B cell (primary cell): Measurements from ENCODE around the gene DGKB. TPM values are rescaled to one million over a fixed set of nuclear protein-coding genes. Genes with fewer than 3 reads are reported as not detected.

Source experiments
- ATAC-seq: fragments of 200-7000 bp; cut with Tn5 transposase; one replicate; pipeline ENCODE4 v1.10.0; 2021; ENCODE audit warnings: low read depth, mild to moderate bottlenecking, moderate number of reproducible peaks, moderate library complexity
- CTCF ChIA-PET: fragments of 350-600 bp; sonication (Branson Sonifier 250); formaldehyde crosslinking; loops from one replicate; lab custom pipeline; 2021; ENCODE audit warnings: antibody characterized with exemption, inconsistent platforms; lab: Charles Lee
- POLR2A ChIA-PET: fragments of 350-600 bp; sonication (Branson Sonifier 250); formaldehyde crosslinking; loops from one replicate; lab custom pipeline; 2021; ENCODE audit warnings: antibody characterized with exemption; lab: Charles Lee
- DNase-seq: peaks from one replicate; pipeline ENCODE4 v3.0.0; 2013
- H2AFZ ChIP-seq: 2 replicates; pipeline ENCODE4 v1.6.1; 2012; ENCODE audit warnings: mild to moderate bottlenecking, low read depth, low read length; ENCODE audit not compliant: insufficient read depth, poor library complexity, severe bottlenecking
- H3K27ac ChIP-seq, 2 donors: 1 replicate in 1 of 2; 2 replicates in 1 of 2; pipeline ENCODE4 v1.5.1; 2012 to 2013; ENCODE audit warnings: low read length in 2 of 2, mild to moderate bottlenecking in 2 of 2, moderate library complexity in 1 of 2
- H3K27me3 ChIP-seq, 4 experiments: fragments of 200-600 bp in 1 of 4; sonication (generic) in 1 of 4; replicated peaks in 1 of 4; 1 replicate in 2 of 4; 2 replicates in 2 of 4; pipeline versions ENCODE4 v1.6.1 to v1.7.0; 2013 to 2016; ENCODE audit warnings: low read length in 3 of 4, mild to moderate bottlenecking in 2 of 4, mixed read lengths in 1 of 4, moderate library complexity in 1 of 4; ENCODE audit not compliant: insufficient read depth in 4 of 4, control insufficient read depth in 3 of 4; ENCODE audit errors: control extremely low read depth in 1 of 4
- H3K36me3 ChIP-seq, 2 experiments: replicated peaks in 1 of 2; 1 replicate in 1 of 2; 2 replicates in 1 of 2; pipeline versions ENCODE4 v1.6.1 to v1.7.1; 2013; ENCODE audit warnings: low read length in 1 of 2; ENCODE audit not compliant: insufficient read depth in 2 of 2, control insufficient read depth in 1 of 2; ENCODE audit errors: control extremely low read depth in 1 of 2, extremely low read depth in 1 of 2
- H3K4me1 ChIP-seq, 2 donors: fragments of 200-600 bp in 1 of 2; sonication (generic) in 1 of 2; 1 replicate in 1 of 2; 2 replicates in 1 of 2; pipeline versions ENCODE4 v1.5.1 to v1.6.1; 2013 to 2017; ENCODE audit warnings: low read length in 2 of 2; ENCODE audit not compliant: control insufficient read depth in 2 of 2, insufficient read depth in 2 of 2
- H3K4me2 ChIP-seq: replicated peaks from 2 replicates; pipeline ENCODE3; 2012; ENCODE audit warnings: mild to moderate bottlenecking, low read depth, low read length; ENCODE audit not compliant: poor library complexity, severe bottlenecking
- H3K4me3 ChIP-seq, 5 experiments: fragments of 200-600 bp in 1 of 5; sonication (generic) in 1 of 5; 1 replicate in 3 of 5; 2 replicates in 2 of 5; pipeline versions ENCODE4 v1.5.1 to v1.7.0; 2011 to 2016; ENCODE audit warnings: low read length in 4 of 5, mild to moderate bottlenecking in 4 of 5, low read depth in 2 of 5, control low read depth in 1 of 5, moderate library complexity in 1 of 5; ENCODE audit not compliant: insufficient read depth in 1 of 5; ENCODE audit errors: control extremely low read depth in 1 of 5, extremely low read depth in 1 of 5
- H3K79me2 ChIP-seq: fragments of 200-600 bp; sonication (generic); one replicate; pipeline ENCODE4 v1.6.0; 2016; ENCODE audit warnings: low read length; ENCODE audit not compliant: control insufficient read depth, insufficient read depth
- H3K9ac ChIP-seq: fragments of 200-600 bp; sonication (generic); 2 replicates; pipeline ENCODE4 v1.6.1; 2017; ENCODE audit warnings: mild to moderate bottlenecking, low read length, moderate library complexity
- H3K9me3 ChIP-seq, 3 donors: one replicate each; pipeline versions ENCODE4 v1.6.1 to v1.7.1; 2013; ENCODE audit warnings: low read length in 2 of 3; ENCODE audit not compliant: control insufficient read depth in 2 of 3, insufficient read depth in 1 of 3; ENCODE audit errors: control extremely low read depth in 1 of 3
- H4K20me1 ChIP-seq: 2 replicates; pipeline ENCODE4 v1.6.0; 2012; ENCODE audit warnings: mild to moderate bottlenecking, low read length; ENCODE audit not compliant: insufficient read depth, control insufficient read depth, poor library complexity, severe bottlenecking
- H3K27ac Mint-ChIP-seq: one replicate; pipeline ENCODE4 v1.8.0; 2021; ENCODE audit warnings: mixed read lengths
- H3K27me3 Mint-ChIP-seq: one replicate; pipeline ENCODE4 v1.8.0; 2021; ENCODE audit warnings: mixed read lengths
- H3K4me1 Mint-ChIP-seq: one replicate; pipeline ENCODE4 v1.8.0; 2021; ENCODE audit warnings: mixed read lengths
- H3K4me3 Mint-ChIP-seq: one replicate; pipeline ENCODE4 v1.8.0; 2021; ENCODE audit warnings: mixed read lengths
- H3K9me3 Mint-ChIP-seq: one replicate; pipeline ENCODE4 v1.8.0; 2022; ENCODE audit warnings: mixed read lengths; ENCODE audit not compliant: insufficient read depth
- EZH2 ChIP-seq: IDR thresholded peaks from 2 replicates; pipeline ENCODE4 v1.6.1; 2012; ENCODE audit warnings: borderline replicate concordance, low read depth, mild to moderate bottlenecking, moderate library complexity, low read length; ENCODE audit not compliant: insufficient read depth, poor library complexity, severe bottlenecking
- WGBS: methylation state at CpG from one replicate; pipeline ENCODE4 v1.1.5; 2013; ENCODE audit warnings: missing lambda C conversion rate; ENCODE audit not compliant: insufficient coverage; 5-methylcytosine and 5-hydroxymethylcytosine counted together
- intact Hi-C: fragments of 100-400 bp; cut with micrococcal nuclease; formaldehyde crosslinking; loops from one replicate; pipeline ENCODE4 v1.10.0; 2022
- polyA plus RNA-seq: library from polyadenylated mRNA; depleted of rRNA; stranded (reverse); fragments of >200 nt; gene quantifications from 2 replicates; pipeline ENCODE4 v1.2.3, GENCODE V29; 2012
- total RNA-seq, 2 donors: library from RNA; stranded (reverse); fragments of 120-200 nt in 1 of 2; gene quantifications; 1 replicate in 1 of 2; 2 replicates in 1 of 2; pipeline versions ENCODE4 v1.2.3 to v1.2.4, GENCODE V29; 2013 to 2022
- TF ChIP-seq, protein P1 (sequence below): fragments of 200-600 bp; IDR thresholded peaks from one replicate; pipeline ENCODE4 v1.8.0; 2022; ENCODE audit warnings: antibody characterized with exemption, mild to moderate bottlenecking

The DGKB gene
- total and polyA plus RNA-seq, 2 donors (not counting 1 experiment from before 2014, with no cell fraction given): not detected

DNA sequence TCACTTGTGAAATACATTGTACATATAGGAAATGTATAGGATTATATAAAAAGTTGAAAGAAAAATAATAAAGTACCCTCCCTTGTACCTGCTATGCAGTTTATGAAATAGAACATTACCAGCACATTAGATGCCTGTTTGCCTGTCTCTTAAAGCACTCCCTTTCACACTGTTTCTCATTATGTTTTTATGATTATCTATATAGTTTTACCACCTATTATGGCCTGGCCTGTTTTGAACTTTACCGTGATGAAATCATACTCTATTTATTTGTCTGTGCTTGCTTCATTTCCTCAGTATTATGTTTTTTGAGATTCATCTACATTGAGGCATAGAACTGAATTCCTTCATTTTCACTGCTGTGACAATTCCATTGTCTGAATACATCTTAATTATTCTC is 41.1 kb downstream of the DGKB start:
- no peak for DNase-seq
- POLR2A ChIA-PET: no interaction called here
- H3K9me3 ChIP-seq: no peaks in the 10 kb centered on the region
- H3K79me2 ChIP-seq: no peaks in the 10 kb centered on the region
- Mint-ChIP-seq H3K27ac (no peak overlapping the region), H3K4me3 (no peak overlapping the region), H3K4me1 (no peaks in the 10 kb centered on the region), H3K9me3 (no peaks in the 10 kb centered on the region), H3K27me3 (no peaks in the 10 kb centered on the region)
- H3K4me2 ChIP-seq: no peak overlapping the region
- TF ChIP-seq, protein P1, sequence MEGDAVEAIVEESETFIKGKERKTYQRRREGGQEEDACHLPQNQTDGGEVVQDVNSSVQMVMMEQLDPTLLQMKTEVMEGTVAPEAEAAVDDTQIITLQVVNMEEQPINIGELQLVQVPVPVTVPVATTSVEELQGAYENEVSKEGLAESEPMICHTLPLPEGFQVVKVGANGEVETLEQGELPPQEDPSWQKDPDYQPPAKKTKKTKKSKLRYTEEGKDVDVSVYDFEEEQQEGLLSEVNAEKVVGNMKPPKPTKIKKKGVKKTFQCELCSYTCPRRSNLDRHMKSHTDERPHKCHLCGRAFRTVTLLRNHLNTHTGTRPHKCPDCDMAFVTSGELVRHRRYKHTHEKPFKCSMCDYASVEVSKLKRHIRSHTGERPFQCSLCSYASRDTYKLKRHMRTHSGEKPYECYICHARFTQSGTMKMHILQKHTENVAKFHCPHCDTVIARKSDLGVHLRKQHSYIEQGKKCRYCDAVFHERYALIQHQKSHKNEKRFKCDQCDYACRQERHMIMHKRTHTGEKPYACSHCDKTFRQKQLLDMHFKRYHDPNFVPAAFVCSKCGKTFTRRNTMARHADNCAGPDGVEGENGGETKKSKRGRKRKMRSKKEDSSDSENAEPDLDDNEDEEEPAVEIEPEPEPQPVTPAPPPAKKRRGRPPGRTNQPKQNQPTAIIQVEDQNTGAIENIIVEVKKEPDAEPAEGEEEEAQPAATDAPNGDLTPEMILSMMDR: no peak
- TF ChIP-seq EZH2: no peak
- no peaks in the 10 kb centered on the region for H4K20me1 ChIP-seq
- no peaks in the 10 kb centered on the region for H3K27me3 ChIP-seq
- intact Hi-C loops: no loop called here
- ATAC-seq: no peak
- CTCF ChIA-PET: no interaction called here
- H2AFZ ChIP-seq: no peak overlapping the region
- no peak overlapping the region for H3K9ac ChIP-seq
- no peaks in the 10 kb centered on the region for H3K36me3 ChIP-seq
- no peak overlapping the region for H3K4me3 ChIP-seq
- H3K4me1 ChIP-seq: no peaks in the 10 kb centered on the region
- WGBS: no CpG with 5 or more reads among the region's 1 CpG
- H3K27ac ChIP-seq: no peak overlapping the region

DNA sequence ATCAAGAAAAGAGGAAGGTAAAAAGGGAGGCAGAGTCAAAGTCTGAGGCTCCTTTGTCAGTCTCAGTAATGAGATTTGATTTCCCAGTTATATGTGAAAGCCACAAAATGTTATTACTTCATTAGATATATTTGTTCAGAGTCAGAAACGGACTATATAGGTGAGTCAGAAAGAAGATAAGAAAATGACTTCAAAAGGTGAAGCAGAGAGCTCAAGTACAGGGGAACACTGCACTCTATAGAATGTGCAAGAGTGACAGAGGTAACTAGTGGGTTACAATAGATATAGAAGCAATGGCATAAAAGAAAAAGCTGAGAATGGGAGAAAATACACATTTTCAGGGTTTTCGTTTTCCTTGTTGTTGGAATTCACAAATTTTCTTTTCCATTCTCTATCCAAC is 43.3 kb downstream of the DGKB start:
- Histone ChIP-seq H3K79me2 (no peaks in the 10 kb centered on the region), H3K27ac (no peak overlapping the region), H2AFZ (no peak overlapping the region), H3K4me1 (no peaks in the 10 kb centered on the region), H3K9me3 (no peaks in the 10 kb centered on the region), H3K27me3 (no peaks in the 10 kb centered on the region), H3K9ac (no peak overlapping the region), H4K20me1 (no peaks in the 10 kb centered on the region), H3K4me2 (no peak overlapping the region), H3K4me3 (no peak overlapping the region), H3K36me3 (no peaks in the 10 kb centered on the region)
- Mint-ChIP-seq H3K4me1 (no peaks in the 10 kb centered on the region), H3K27me3 (no peaks in the 10 kb centered on the region), H3K9me3 (no peaks in the 10 kb centered on the region), H3K4me3 (no peak overlapping the region), H3K27ac (no peak overlapping the region)
- ChIA-PET CTCF (no interaction called here), POLR2A (no interaction called here)
- TF ChIP-seq EZH2: no peak
- TF ChIP-seq, protein P1: no peak
- no peak for DNase-seq
- no peak for ATAC-seq
- no CpG with 5 or more reads among the region's 2 CpGs for WGBS
- intact Hi-C loops: no loop called here
